SJSA1 (cell line): ENCODE data around the gene MSTO1. TPM values are rescaled to one million over a fixed set of nuclear protein-coding genes. Genes with fewer than 3 reads are reported as not detected.
"Not testable (repeated sequence)": the region's sequence is repeated elsewhere in the genome, so short reads cannot be mapped to it uniquely, and the experiment has no call there.

Source experiments
- DNase-seq, 2 experiments: peaks; one replicate each; pipeline ENCODE4 v3.0.0-alpha.2; 2015 to 2020; ENCODE audit warnings: low spot score in 2 of 2, low read depth in 1 of 2
- H3K27ac ChIP-seq: fragments of 250-450 bp; sonication (Bioruptor Pico); 2 replicates; pipeline ENCODE4 v1.5.1; 2020; ENCODE audit warnings: mild to moderate bottlenecking, moderate library complexity
- H3K27me3 ChIP-seq: fragments of 250-450 bp; sonication (Bioruptor Pico); replicated peaks from 2 replicates; pipeline ENCODE4 v1.5.1; 2020; ENCODE audit warnings: mild to moderate bottlenecking, moderate library complexity
- H3K36me3 ChIP-seq: fragments of 250-450 bp; sonication (Bioruptor Pico); 2 replicates; pipeline ENCODE4 v1.5.1; 2020; ENCODE audit warnings: mild to moderate bottlenecking
- H3K4me1 ChIP-seq: fragments of 250-450 bp; sonication (Bioruptor Pico); replicated peaks from 2 replicates; pipeline ENCODE4 v1.6.1; 2021; ENCODE audit warnings: mild to moderate bottlenecking
- H3K4me3 ChIP-seq: fragments of 250-450 bp; sonication (Bioruptor Pico); 2 replicates; pipeline ENCODE4 v1.5.1; 2020; ENCODE audit warnings: mild to moderate bottlenecking
- H3K9me3 ChIP-seq: fragments of 250-450 bp; sonication (Bioruptor Pico); replicated peaks from 2 replicates; pipeline ENCODE4 v1.5.1; 2020; ENCODE audit warnings: mild to moderate bottlenecking
- total RNA-seq: library from RNA; depleted of rRNA; stranded (reverse); fragments of >200 nt; shearing (Covaris generic); gene quantifications from 2 replicates; pipeline ENCODE4 v1.2.3, GENCODE V29; 2014; rRNA removed

The MSTO1 gene
- total RNA-seq: 15.5 and 34.0 TPM in 2 replicates

GRCh38 chr1:155609515-155610256, at the start of gene MSTO1:
TSS of gene MSTO1 (plus strand) at chr1:155610218. CDS start at chr1:155610249, 31 bp downstream.
- peak within 1 kb of the TSS; percentile 43 for H3K4me3 ChIP-seq
- peak; percentile 94 to 98 for DNase-seq
- peak within 1 kb of the TSS; percentile 40 for H3K27ac ChIP-seq
- no peaks in the 10 kb centered on the region for H3K27me3 ChIP-seq
- no peaks in the 10 kb centered on the region for H3K9me3 ChIP-seq
- peaks cover 3% of the 10 kb centered on the region; the same call in 1 of the 2 replicates for H3K4me1 ChIP-seq
- peaks cover 9% of the 10 kb centered on the region for H3K36me3 ChIP-seq

GRCh38 chr1:155561779-155562580, 48.0 kb upstream of the MSTO1 start:
- H3K27me3 ChIP-seq, H3K4me1 ChIP-seq, H3K9me3 ChIP-seq: not testable (repeated sequence)
- Histone ChIP-seq H3K27ac (peak overlapping the region; percentile 100), H3K4me3 (peak overlapping the region; percentile 100), H3K36me3 (peaks cover 23% of the 10 kb centered on the region)
- peak; percentile 62 to 77 for DNase-seq

GRCh38 chr1:155562581-155563376, 47.2 kb upstream of the MSTO1 start, which contains the start of gene ASH1L:
TSS of gene ASH1L (minus strand) at chr1:155562803. CDS start at chr1:155521519, 41,284 bp downstream.
- peak within 1 kb of the TSS; percentile 100 for H3K27ac ChIP-seq
- peak; percentile 95 to 99 for DNase-seq
- H3K4me1 ChIP-seq: peaks cover 9% of the 10 kb centered on the region
- no peaks in the 10 kb centered on the region for H3K27me3 ChIP-seq
- H3K4me3 ChIP-seq: peak within 1 kb of the TSS; percentile 100
- H3K9me3 ChIP-seq: no peaks in the 10 kb centered on the region
- H3K36me3 ChIP-seq: peaks cover 23% of the 10 kb centered on the region

GRCh38 chr1:155563377-155564022, 46.5 kb upstream of the MSTO1 start:
- peak overlapping the region; percentile 100 for H3K4me3 ChIP-seq
- peaks cover 23% of the 10 kb centered on the region for H3K36me3 ChIP-seq
- H3K9me3 ChIP-seq, H3K27me3 ChIP-seq, H3K4me1 ChIP-seq: not testable (repeated sequence)
- DNase-seq: peak in 1 of 2 experiments; percentile 41
- H3K27ac ChIP-seq: peak overlapping the region; percentile 100

- peaks cover 19% of the 10 kb centered on the region for H3K36me3 ChIP-seq
- H3K4me3 ChIP-seq: no peak overlapping the region
- H3K9me3 ChIP-seq: no peaks in the 10 kb centered on the region
- H3K27ac ChIP-seq: no peak overlapping the region
- no peaks in the 10 kb centered on the region for H3K27me3 ChIP-seq
- no peaks in the 10 kb centered on the region for H3K4me1 ChIP-seq
- no peak for DNase-seq
These were observed 39.9 kb upstream of the MSTO1 start for GRCh38 chr1:155569988-155570592.

- Histone ChIP-seq H3K9me3 (no peaks in the 10 kb centered on the region), H3K27me3 (no peaks in the 10 kb centered on the region), H3K4me3 (no peak overlapping the region), H3K27ac (no peak overlapping the region), H3K36me3 (peaks cover 16% of the 10 kb centered on the region), H3K4me1 (no peaks in the 10 kb centered on the region)
- no peak for DNase-seq
These were observed 39.4 kb upstream of the MSTO1 start for GRCh38 chr1:155570593-155570990.

GRCh38 chr1:155574077-155574476, 35.9 kb upstream of the MSTO1 start:
- no peak overlapping the region for H3K27ac ChIP-seq
- H3K36me3 ChIP-seq: peaks cover 8% of the 10 kb centered on the region
- no peaks in the 10 kb centered on the region for H3K4me1 ChIP-seq
- DNase-seq: no peak
- H3K9me3 ChIP-seq: no peaks in the 10 kb centered on the region
- no peak overlapping the region for H3K4me3 ChIP-seq
- no peaks in the 10 kb centered on the region for H3K27me3 ChIP-seq

- H3K4me3 ChIP-seq, H3K4me1 ChIP-seq, DNase-seq, H3K27me3 ChIP-seq, H3K27ac ChIP-seq, H3K36me3 ChIP-seq, H3K9me3 ChIP-seq: not testable (repeated sequence)
These were observed 34.4 kb upstream of the MSTO1 start for GRCh38 chr1:155575608-155576007.

GRCh38 chr1:155583846-155584245, 26.2 kb upstream of the MSTO1 start:
- not testable (repeated sequence) for H3K4me3 ChIP-seq, H3K36me3 ChIP-seq, H3K4me1 ChIP-seq, DNase-seq, H3K27me3 ChIP-seq, H3K9me3 ChIP-seq, H3K27ac ChIP-seq

- H3K36me3 ChIP-seq, H3K27ac ChIP-seq, H3K4me3 ChIP-seq, H3K9me3 ChIP-seq, DNase-seq, H3K27me3 ChIP-seq, H3K4me1 ChIP-seq: not testable (repeated sequence)
These were observed 20.7 kb upstream of the MSTO1 start for GRCh38 chr1:155589282-155589681.

- DNase-seq, H3K4me1 ChIP-seq, H3K27ac ChIP-seq, H3K27me3 ChIP-seq, H3K9me3 ChIP-seq, H3K4me3 ChIP-seq, H3K36me3 ChIP-seq: not testable (repeated sequence)
These were observed 19.3 kb upstream of the MSTO1 start for GRCh38 chr1:155590516-155591247.

- no peaks in the 10 kb centered on the region for H3K9me3 ChIP-seq
- H3K27me3 ChIP-seq: no peaks in the 10 kb centered on the region
- no peak overlapping the region for H3K27ac ChIP-seq
- DNase-seq: peak in 1 of 2 experiments; percentile 61
- no peak overlapping the region for H3K4me3 ChIP-seq
- no peaks in the 10 kb centered on the region for H3K36me3 ChIP-seq
- H3K4me1 ChIP-seq: no peaks in the 10 kb centered on the region
These were observed 18.2 kb upstream of the MSTO1 start for GRCh38 chr1:155591770-155592169.
